GM23248 (cell line): ENCODE results near the gene LOXL1. TPM values are rescaled to one million over a fixed set of nuclear protein-coding genes. Genes with fewer than 3 reads are reported as not detected.
"Not testable (repeated sequence)": the region's sequence is repeated elsewhere in the genome, so short reads cannot be mapped to it uniquely, and the experiment has no call there.

Experiments
- DNase-seq: peaks from one replicate; pipeline ENCODE4 v3.0.0-alpha.2; 2015
- H2AFZ ChIP-seq: fragments of 200-600 bp; sonication (generic); 2 replicates; pipeline ENCODE4 v1.6.1; 2016; ENCODE audit warnings: antibody characterized with exemption
- H3F3A ChIP-seq: fragments of 200-600 bp; sonication (generic); 2 replicates; pipeline ENCODE4 v1.6.1; 2016; ENCODE audit warnings: mild to moderate bottlenecking, antibody characterized with exemption, mixed run types; ENCODE audit not compliant: insufficient read depth
- H3K27ac ChIP-seq: fragments of 200-600 bp; sonication (generic); 2 replicates; pipeline ENCODE4 v1.5.1; 2016; ENCODE audit warnings: mild to moderate bottlenecking
- H3K27me3 ChIP-seq: fragments of 200-600 bp; sonication (generic); replicated peaks from 2 replicates; pipeline ENCODE4 v1.6.1; 2016; ENCODE audit warnings: mild to moderate bottlenecking; ENCODE audit not compliant: insufficient read depth
- H3K36me3 ChIP-seq: fragments of 200-600 bp; sonication (generic); 2 replicates; pipeline ENCODE4 v1.6.1; 2016; ENCODE audit warnings: low read depth, mild to moderate bottlenecking
- H3K4me1 ChIP-seq: fragments of 200-600 bp; sonication (generic); 2 replicates; pipeline ENCODE4 v1.6.1; 2016; ENCODE audit warnings: mild to moderate bottlenecking; ENCODE audit not compliant: insufficient read depth
- H3K4me2 ChIP-seq: fragments of 200-600 bp; sonication (generic); one replicate; pipeline ENCODE4 v1.6.1; 2016; ENCODE audit warnings: mild to moderate bottlenecking; ENCODE audit not compliant: unreplicated experiment
- H3K4me3 ChIP-seq: fragments of 200-600 bp; sonication (generic); 2 replicates; pipeline ENCODE4 v1.5.1; 2016; ENCODE audit warnings: mild to moderate bottlenecking
- H3K79me2 ChIP-seq: fragments of 200-600 bp; sonication (generic); 2 replicates; pipeline ENCODE4 v1.6.1; 2016; ENCODE audit warnings: mild to moderate bottlenecking; ENCODE audit not compliant: insufficient read depth
- H3K9ac ChIP-seq: fragments of 200-600 bp; sonication (generic); 2 replicates; pipeline ENCODE4 v1.6.1; 2016; ENCODE audit warnings: mild to moderate bottlenecking
- H3K9me2 ChIP-seq: fragments of 200-600 bp; sonication (generic); 2 replicates; pipeline ENCODE4 v1.6.1; 2016; ENCODE audit warnings: mixed run types, mild to moderate bottlenecking, moderate library complexity; ENCODE audit not compliant: insufficient read depth
- H3K9me3 ChIP-seq: fragments of 200-600 bp; sonication (generic); one replicate; pipeline ENCODE4 v1.6.1; 2017; ENCODE audit warnings: low read depth
- H4K20me1 ChIP-seq: fragments of 200-600 bp; sonication (generic); 2 replicates; pipeline ENCODE4 v1.6.0; 2016; ENCODE audit not compliant: insufficient read depth
- EZH2 ChIP-seq: fragments of 200-600 bp; sonication (generic); IDR thresholded peaks from 2 replicates; pipeline ENCODE4 v1.6.1; 2018; ENCODE audit warnings: antibody characterized with exemption, mild to moderate bottlenecking; ENCODE audit not compliant: insufficient read depth, poor library complexity, severe bottlenecking
- EZH2phosphoT487 ChIP-seq: fragments of 200-600 bp; sonication (generic); IDR thresholded peaks from 2 replicates; pipeline ENCODE4 v1.6.1; 2018; ENCODE audit warnings: antibody characterized with exemption, moderate library complexity, mild to moderate bottlenecking, low read depth; ENCODE audit not compliant: insufficient read depth
- WGBS, 2 experiments: methylation state at CpG; one replicate each; pipeline ENCODE4 v1.1.6; 2015 to 2017; ENCODE audit warnings: low lambda C conversion rate in 2 of 2, low coverage in 1 of 2; ENCODE audit errors: missing lambda C conversion rate in 2 of 2; 5-methylcytosine and 5-hydroxymethylcytosine counted together
- in situ Hi-C: fragments of 300-500 bp; cut with MboI; formaldehyde crosslinking; loops from 2 replicates; pipeline ENCODE4 v1.15.0; 2020
- polyA plus RNA-seq: library from polyadenylated mRNA; unstranded; fragments of >200 nt; fragmentation: Nextera tagmentation; extraction: Ambion mirVana; gene quantifications from 2 replicates; pipeline ENCODE4 v1.2.1, GENCODE V29; 2016
- total RNA-seq: library from RNA; depleted of rRNA; stranded (reverse); fragments of >200 nt; shearing (Covaris generic); gene quantifications from 2 replicates; pipeline ENCODE4 v1.2.3, GENCODE V29; 2014

Gene LOXL1
- total and polyA plus RNA-seq, 2 experiments from 2014 or later: 401 to 540 TPM

- Histone ChIP-seq H3K4me1 (peaks cover 67% of the 10 kb centered on the region), H2AFZ (no peak overlapping the region), H3K9me2 (no peaks in the 10 kb centered on the region), H3K79me2 (peaks cover 94% of the 10 kb centered on the region), H3K4me3 (no peak overlapping the region), H3K36me3 (peaks cover 17% of the 10 kb centered on the region; the same call in 1 of the 2 replicates), H4K20me1 (no peaks in the 10 kb centered on the region), H3F3A (peaks cover 48% of the 10 kb centered on the region), H3K27ac (no peak overlapping the region), H3K9ac (no peak overlapping the region), H3K27me3 (no peaks in the 10 kb centered on the region), H3K9me3 (no peaks in the 10 kb centered on the region), H3K4me2 (no peak overlapping the region)
- in situ Hi-C loops: no loop called here
- TF ChIP-seq EZH2: no peak
- TF ChIP-seq EZH2phosphoT487: no peak
- 86 to 90% methylated on average over 8 to 9 of the region's 10 CpGs for WGBS, 2 experiments
- DNase-seq: no peak
These were observed 11.0 kb downstream of the LOXL1 start for GRCh38 chr15:73937296-73937695.

- in situ Hi-C loops: no loop called here
- Histone ChIP-seq H3K4me3 (no peak overlapping the region), H4K20me1 (no peaks in the 10 kb centered on the region), H3K9me2 (no peaks in the 10 kb centered on the region), H3F3A (peaks cover 47% of the 10 kb centered on the region), H3K27me3 (no peaks in the 10 kb centered on the region), H3K9me3 (no peaks in the 10 kb centered on the region), H2AFZ (no peak overlapping the region), H3K36me3 (peaks cover 13% of the 10 kb centered on the region; the same call in 1 of the 2 replicates), H3K9ac (no peak overlapping the region), H3K79me2 (peaks cover 94% of the 10 kb centered on the region), H3K4me1 (peaks cover 67% of the 10 kb centered on the region), H3K4me2 (no peak overlapping the region), H3K27ac (no peak overlapping the region)
- WGBS, 2 experiments: 97% methylated on average over 7 to 11 of the region's 11 CpGs
- DNase-seq: no peak
- TF ChIP-seq EZH2phosphoT487 (no peak), EZH2 (no peak)
These were observed 11.5 kb downstream of the LOXL1 start for GRCh38 chr15:73937726-73938125.

DNA sequence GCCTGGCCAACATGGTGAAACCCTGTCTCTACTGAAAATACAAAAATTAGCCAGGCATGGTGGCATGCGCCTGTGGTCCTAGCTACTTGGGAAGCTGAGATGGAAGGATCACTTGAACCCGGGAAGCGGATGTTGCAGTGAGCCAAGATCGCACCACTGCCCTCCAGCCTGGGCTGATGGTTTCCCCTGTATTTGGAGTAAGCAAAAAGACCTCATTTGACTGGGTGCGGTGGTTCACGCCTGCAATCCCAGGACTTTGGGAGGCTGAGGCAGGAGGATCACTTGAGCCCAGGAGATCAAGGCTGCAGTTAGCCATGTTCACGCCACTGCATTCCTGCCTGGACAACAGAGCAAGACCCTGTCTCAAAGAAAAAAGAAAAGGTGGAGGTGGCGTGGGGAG is 12.3 kb downstream of the LOXL1 start:
- H3K4me3 ChIP-seq, H2AFZ ChIP-seq, H4K20me1 ChIP-seq, H3K4me2 ChIP-seq, H3K36me3 ChIP-seq, H3K9me3 ChIP-seq, H3K9me2 ChIP-seq, DNase-seq, H3K27me3 ChIP-seq, in situ Hi-C loops, H3K9ac ChIP-seq: not testable (repeated sequence)
- H3K27ac ChIP-seq: peak overlapping the region; percentile 89
- H3F3A ChIP-seq: peaks cover 39% of the 10 kb centered on the region
- H3K4me1 ChIP-seq: peaks cover 61% of the 10 kb centered on the region
- peaks cover 94% of the 10 kb centered on the region for H3K79me2 ChIP-seq
- 88 to 94% methylated on average over 8 of the region's 8 CpGs for WGBS, 2 experiments

DNA sequence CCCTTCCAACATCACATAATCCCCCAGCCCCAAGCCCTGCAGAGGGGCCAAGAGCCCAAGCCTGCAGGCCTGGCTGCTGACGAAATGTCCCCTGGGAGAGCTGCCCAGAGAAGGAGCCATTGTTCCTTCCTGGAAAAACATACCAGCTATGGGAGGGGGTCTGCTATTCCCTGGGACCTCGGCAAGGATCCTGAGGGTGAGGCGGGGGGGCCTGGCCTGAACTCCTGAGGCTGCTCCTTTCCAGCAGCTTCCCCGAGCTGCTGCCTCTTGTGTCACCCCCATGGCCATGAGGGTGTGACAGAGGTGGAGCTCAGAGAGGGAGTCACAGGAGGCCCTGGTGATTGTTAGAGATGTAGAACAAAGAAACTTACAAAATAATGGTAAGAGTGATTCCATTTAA is 12.9 kb downstream of the LOXL1 start:
- peak; percentile 14 for DNase-seq
- Histone ChIP-seq H3K4me3 (no peak overlapping the region), H3K9ac (peak overlapping the region; percentile 73), H3K27me3 (no peaks in the 10 kb centered on the region), H3K27ac (peak overlapping the region; percentile 89), H3F3A (peaks cover 37% of the 10 kb centered on the region), H3K4me1 (peaks cover 58% of the 10 kb centered on the region), H3K9me2 (no peaks in the 10 kb centered on the region), H3K4me2 (peak overlapping the region; percentile 36), H2AFZ (no peak overlapping the region), H3K79me2 (peaks cover 94% of the 10 kb centered on the region), H3K9me3 (no peaks in the 10 kb centered on the region), H3K36me3 (peaks cover 9% of the 10 kb centered on the region; the same call in 1 of the 2 replicates), H4K20me1 (no peaks in the 10 kb centered on the region)
- 73 to 85% methylated on average over 3 to 4 of the region's 4 CpGs for WGBS, 2 experiments
- no peak for TF ChIP-seq EZH2phosphoT487
- TF ChIP-seq EZH2: no peak
- in situ Hi-C loops: no loop called here
